CD14-positive monocyte (primary cell): ENCODE data around the gene FOLR1. TPM values are rescaled to one million over a fixed set of nuclear protein-coding genes. Genes with fewer than 3 reads are reported as not detected.

ENCODE experiments used
- DNase-seq, 3 donors: peaks; one replicate each; pipeline ENCODE4 v3.0.0-alpha.2; 2011 to 2022
- H2AFZ ChIP-seq: 2 replicates; pipeline ENCODE4 v1.6.0; 2012; ENCODE audit warnings: mild to moderate bottlenecking, low read depth, low read length, inconsistent platforms; ENCODE audit not compliant: insufficient read depth, poor library complexity, severe bottlenecking
- H3K27ac ChIP-seq, 2 donors: 1 replicate in 1 of 2; 2 replicates in 1 of 2; pipeline ENCODE4 v1.5.1; 2012 to 2013; ENCODE audit warnings: low read length in 2 of 2, control low read depth in 1 of 2, inconsistent platforms in 1 of 2, low read depth in 1 of 2, mild to moderate bottlenecking in 1 of 2
- H3K27me3 ChIP-seq, 2 donors: one replicate each; pipeline versions ENCODE4 v1.6.0 to v1.6.1; 2011 to 2013; ENCODE audit warnings: low read length in 2 of 2; ENCODE audit not compliant: control insufficient read depth in 2 of 2, insufficient read depth in 2 of 2
- H3K36me3 ChIP-seq, 2 donors: replicated peaks in 1 of 2; 1 replicate in 1 of 2; 2 replicates in 1 of 2; pipeline versions ENCODE4 v1.5.1 to v1.6.1; 2012 to 2013; ENCODE audit warnings: low read length in 2 of 2, control low read depth in 1 of 2, inconsistent platforms in 1 of 2, mild to moderate bottlenecking in 1 of 2; ENCODE audit not compliant: insufficient read depth in 2 of 2, control insufficient read depth in 1 of 2
- H3K4me1 ChIP-seq, 2 donors: 1 replicate in 1 of 2; 2 replicates in 1 of 2; pipeline versions ENCODE4 v1.5.1 to v1.6.1; 2012 to 2013; ENCODE audit warnings: low read length in 2 of 2, control low read depth in 1 of 2, inconsistent platforms in 1 of 2, mild to moderate bottlenecking in 1 of 2, moderate library complexity in 1 of 2; ENCODE audit not compliant: insufficient read depth in 2 of 2, control insufficient read depth in 1 of 2
- H3K4me2 ChIP-seq: replicated peaks from 2 replicates; pipeline ENCODE3; 2012; ENCODE audit warnings: low read length, moderate library complexity, mild to moderate bottlenecking; ENCODE audit not compliant: poor library complexity, severe bottlenecking; ENCODE audit errors: extremely low read depth
- H3K4me3 ChIP-seq, 3 experiments: fragments of 200-600 bp in 1 of 3; sonication (generic) in 1 of 3; replicated peaks in 1 of 3; 1 replicate in 2 of 3; 2 replicates in 1 of 3; pipeline ENCODE4 v1.5.1; 2011 to 2013; ENCODE audit warnings: low read length in 3 of 3, mild to moderate bottlenecking in 3 of 3, control low read depth in 2 of 3, low read depth in 2 of 3, inconsistent platforms in 1 of 3, moderate library complexity in 1 of 3
- H3K79me2 ChIP-seq: 2 replicates; pipeline ENCODE4 v1.6.0; 2012; ENCODE audit warnings: mild to moderate bottlenecking, control low read depth, inconsistent platforms, low read length, moderate library complexity; ENCODE audit not compliant: insufficient read depth
- H3K9ac ChIP-seq: 2 replicates; pipeline ENCODE4 v1.6.0; 2017; ENCODE audit warnings: low read length, mild to moderate bottlenecking; ENCODE audit not compliant: insufficient read depth, poor library complexity, severe bottlenecking
- H3K9me3 ChIP-seq, 2 donors: replicated peaks in 1 of 2; 1 replicate in 1 of 2; 2 replicates in 1 of 2; pipeline versions ENCODE4 v1.5.1 to v1.6.1; 2012 to 2013; ENCODE audit warnings: low read length in 2 of 2, control low read depth in 1 of 2; ENCODE audit not compliant: control insufficient read depth in 1 of 2, insufficient read depth in 1 of 2
- H4K20me1 ChIP-seq: 2 replicates; pipeline ENCODE4 v1.6.0; 2012; ENCODE audit warnings: mild to moderate bottlenecking, low read length, control low read depth, moderate library complexity; ENCODE audit not compliant: insufficient read depth
- H3K27ac Mint-ChIP-seq, 7 donors: one replicate each; pipeline ENCODE4 v1.8.0; 2020; ENCODE audit warnings: mild to moderate bottlenecking in 7 of 7, mixed read lengths in 7 of 7, moderate library complexity in 6 of 7, inconsistent platforms in 2 of 7
- H3K27me3 Mint-ChIP-seq, 3 donors: one replicate each; pipeline ENCODE4 v1.8.0; 2021 to 2022; ENCODE audit warnings: low read depth in 3 of 3, mild to moderate bottlenecking in 3 of 3, mixed read lengths in 3 of 3, moderate library complexity in 3 of 3, inconsistent platforms in 1 of 3
- H3K36me3 Mint-ChIP-seq, 2 donors: one replicate each; pipeline ENCODE4 v1.8.0; 2020; ENCODE audit warnings: mixed read lengths in 2 of 2, inconsistent platforms in 1 of 2, mild to moderate bottlenecking in 1 of 2
- H3K4me1 Mint-ChIP-seq: one replicate; pipeline ENCODE4 v1.8.0; 2020; ENCODE audit warnings: mild to moderate bottlenecking, mixed read lengths
- H3K4me3 Mint-ChIP-seq, 2 donors: one replicate each; pipeline ENCODE4 v1.8.0; 2020; ENCODE audit warnings: mild to moderate bottlenecking in 2 of 2, mixed read lengths in 2 of 2, moderate library complexity in 1 of 2
- H3K9me3 Mint-ChIP-seq, 7 donors: one replicate each; pipeline ENCODE4 v1.8.0; 2020 to 2022; ENCODE audit warnings: mixed read lengths in 7 of 7, mild to moderate bottlenecking in 6 of 7, moderate library complexity in 6 of 7, inconsistent platforms in 2 of 7
- WGBS: methylation state at CpG from one replicate; pipeline ENCODE4 v1.1.5; 2013; ENCODE audit warnings: missing lambda C conversion rate; ENCODE audit not compliant: insufficient coverage; 5-methylcytosine and 5-hydroxymethylcytosine counted together
- intact Hi-C, 2 donors: fragments of 100-400 bp; cut with micrococcal nuclease; formaldehyde crosslinking; loops; one replicate each; pipeline versions ENCODE4 v1.15.0 to v1.15.1; 2023
- polyA plus RNA-seq, 3 donors: library from polyadenylated mRNA; depleted of rRNA in 1 of 3; unstranded in 2 of 3; stranded (reverse) in 1 of 3; fragments of 300-500 nt in 2 of 3; fragments of >200 nt in 1 of 3; fragmentation: Illumina TruSeq in 2 of 3; gene quantifications; 1 replicate in 2 of 3; 2 replicates in 1 of 3; pipeline ENCODE4 v1.2.3, GENCODE V29; 2012 to 2021
- TF ChIP-seq, protein P1 (sequence below): fragments of 200-600 bp; IDR thresholded peaks from one replicate; pipeline ENCODE4 v1.8.0; 2022; ENCODE audit warnings: antibody characterized with exemption, mild to moderate bottlenecking

Gene FOLR1
- polyA plus RNA-seq, 3 donors: not detected

DNA sequence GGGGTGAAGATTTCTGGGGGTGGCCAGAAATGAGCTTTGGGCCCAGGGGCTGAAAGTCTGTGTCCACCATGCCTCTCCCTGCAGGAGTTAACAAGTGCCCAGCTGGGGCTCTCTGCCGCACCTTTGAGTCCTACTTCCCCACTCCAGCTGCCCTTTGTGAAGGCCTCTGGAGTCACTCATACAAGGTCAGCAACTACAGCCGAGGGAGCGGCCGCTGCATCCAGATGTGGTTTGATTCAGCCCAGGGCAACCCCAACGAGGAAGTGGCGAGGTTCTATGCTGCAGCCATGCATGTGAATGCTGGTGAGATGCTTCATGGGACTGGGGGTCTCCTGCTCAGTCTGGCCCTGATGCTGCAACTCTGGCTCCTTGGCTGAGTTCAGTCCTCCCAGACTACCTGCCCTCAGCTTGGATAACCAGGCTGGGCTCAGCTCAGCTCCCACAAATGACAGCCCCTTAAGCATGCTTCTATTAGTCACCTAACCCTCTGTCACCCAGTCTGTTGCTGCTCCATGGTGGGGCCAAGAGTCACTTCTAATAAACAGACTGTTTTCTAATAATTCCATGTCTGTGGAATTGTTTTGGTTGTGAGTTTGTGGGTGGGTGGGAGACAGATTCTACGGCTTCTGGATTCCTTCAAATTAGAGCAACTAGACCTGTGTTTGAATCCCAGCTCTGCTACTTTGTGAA is 29.6 kb downstream of the FOLR1 start:
- intact Hi-C loops: loop anchor here (5.0 to 10.0 kb wide), 2 partner anchors 51 to 117 kb away; partner anchors contain the start of genes LAMTOR1 (in 1 of the 2) and TOMT (in 1 of the 2)
- Histone ChIP-seq H3K27ac (peak overlapping the region; percentile 38 to 84), H3K4me1 (peaks cover 65 to 68% of the 10 kb centered on the region in 2 donors)

More for the DNA sequence above, 29.6 kb downstream of the FOLR1 start:
- peaks cover 65% of the 10 kb centered on the region for H3K4me1 Mint-ChIP-seq
- peaks cover 3 to 5% of the 10 kb centered on the region in 2 donors for H3K36me3 Mint-ChIP-seq
- WGBS: 5% methylated on average over 2 of the region's 7 CpGs
- no peaks in the 10 kb centered on the region for H3K27me3 ChIP-seq
- H3K9me3 ChIP-seq: no peaks in the 10 kb centered on the region
- peak; percentile 50 to 65 (median 51) for DNase-seq
- peaks cover 14% of the 10 kb centered on the region for H4K20me1 ChIP-seq
- H3K9ac ChIP-seq: no peak overlapping the region
- no peak overlapping the region for H2AFZ ChIP-seq
- H3K79me2 ChIP-seq: peaks cover 28% of the 10 kb centered on the region
- H3K4me3 Mint-ChIP-seq: peak overlapping the region; percentile 39
- H3K4me2 ChIP-seq: peak overlapping the region; percentile 98
- peaks cover under 1 to 3% of the 10 kb centered on the region in 2 donors for H3K36me3 ChIP-seq
- H3K9me3 Mint-ChIP-seq: peaks cover 0 to 1% (median 0%) of the 10 kb centered on the region in 7 donors
- H3K27ac Mint-ChIP-seq: peak overlapping the region; percentile 74 to 94 (median 89)
- TF ChIP-seq, protein P1, sequence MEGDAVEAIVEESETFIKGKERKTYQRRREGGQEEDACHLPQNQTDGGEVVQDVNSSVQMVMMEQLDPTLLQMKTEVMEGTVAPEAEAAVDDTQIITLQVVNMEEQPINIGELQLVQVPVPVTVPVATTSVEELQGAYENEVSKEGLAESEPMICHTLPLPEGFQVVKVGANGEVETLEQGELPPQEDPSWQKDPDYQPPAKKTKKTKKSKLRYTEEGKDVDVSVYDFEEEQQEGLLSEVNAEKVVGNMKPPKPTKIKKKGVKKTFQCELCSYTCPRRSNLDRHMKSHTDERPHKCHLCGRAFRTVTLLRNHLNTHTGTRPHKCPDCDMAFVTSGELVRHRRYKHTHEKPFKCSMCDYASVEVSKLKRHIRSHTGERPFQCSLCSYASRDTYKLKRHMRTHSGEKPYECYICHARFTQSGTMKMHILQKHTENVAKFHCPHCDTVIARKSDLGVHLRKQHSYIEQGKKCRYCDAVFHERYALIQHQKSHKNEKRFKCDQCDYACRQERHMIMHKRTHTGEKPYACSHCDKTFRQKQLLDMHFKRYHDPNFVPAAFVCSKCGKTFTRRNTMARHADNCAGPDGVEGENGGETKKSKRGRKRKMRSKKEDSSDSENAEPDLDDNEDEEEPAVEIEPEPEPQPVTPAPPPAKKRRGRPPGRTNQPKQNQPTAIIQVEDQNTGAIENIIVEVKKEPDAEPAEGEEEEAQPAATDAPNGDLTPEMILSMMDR: no peak
- peak overlapping the region in 1 of 3 experiments; percentile 99 for H3K4me3 ChIP-seq
- peaks cover 0 to 2% (median 0%) of the 10 kb centered on the region in 3 donors for H3K27me3 Mint-ChIP-seq
